GM12878 (cell line): ENCODE data around the gene DENND1A. TPM values are rescaled to one million over a fixed set of nuclear protein-coding genes. Genes with fewer than 3 reads are reported as not detected.

Source experiments
- ATAC-seq: fragments of 200-7000 bp; cut with Tn5 transposase; 3 replicates; pipeline ENCODE4 v1.9.1; 2020; ENCODE audit warnings: mild to moderate bottlenecking, moderate library complexity
- BruUV-seq: library from RNA; stranded (reverse); fragments of 400-500 nt; replicated peaks from 2 replicates; lab custom pipeline; 2021; lab: Mats Ljungman, UMichigan
- CTCF ChIA-PET: fragments of 300-600 bp; sonication (Branson Sonifier 250); formaldehyde crosslinking; extraction: SDS; loops from one replicate; lab custom pipeline; 2021; ENCODE audit warnings: inconsistent platforms; lab: Yijun Ruan, JAX
- POLR2A ChIA-PET: fragments of 350-600 bp; formaldehyde crosslinking; extraction: SDS; loops from one replicate; lab custom pipeline; 2021; ENCODE audit warnings: inconsistent platforms; lab: Charles Lee
- RAD21 ChIA-PET: fragments of 300-600 bp; sonication (Branson Sonifier 250); formaldehyde crosslinking; loops from one replicate; lab custom pipeline; 2023; ENCODE audit warnings: antibody characterized with exemption; ENCODE audit not compliant: unreplicated experiment; lab: Charles Lee
- SMC1A ChIA-PET: fragments of 300-600 bp; sonication (Branson Sonifier 250); formaldehyde crosslinking; loops from one replicate; lab custom pipeline; 2023; ENCODE audit not compliant: unreplicated experiment, uncharacterized antibody; lab: Charles Lee
- DNase-seq: peaks from one replicate; pipeline ENCODE4 v3.0.0-alpha.2; 2011; ENCODE audit warnings: low read depth, low spot score
- FAIRE-seq: peaks from 3 replicates; lab custom pipeline; 2011; peaks lifted over from hg19 to GRCh38; lab: Jason Lieb, UNC
- H2AFZ ChIP-seq: 2 replicates; pipeline ENCODE4 v1.6.0; 2011; ENCODE audit warnings: low read depth, low read length, control low read depth; ENCODE audit not compliant: control insufficient read depth
- H3K27ac ChIP-seq: 2 replicates; pipeline ENCODE4 v1.5.1; 2011; ENCODE audit warnings: control low read depth; ENCODE audit not compliant: control insufficient read depth, insufficient read depth
- H3K27me3 ChIP-seq, 2 experiments: replicated peaks in 1 of 2; 2 replicates each; pipeline versions ENCODE4 v1.6.0 to v1.6.1; 2011; ENCODE audit warnings: low read length in 1 of 2; ENCODE audit not compliant: control insufficient read depth in 2 of 2, insufficient read depth in 2 of 2
- H3K36me3 ChIP-seq, 2 experiments: 2 replicates each; pipeline ENCODE4 v1.5.1; 2011; ENCODE audit warnings: low read length in 1 of 2; ENCODE audit not compliant: control insufficient read depth in 2 of 2, insufficient read depth in 2 of 2
- H3K4me1 ChIP-seq: 2 replicates; pipeline ENCODE4 v1.6.1; 2011; ENCODE audit warnings: mild to moderate bottlenecking, low read length, moderate library complexity, mixed read lengths; ENCODE audit not compliant: control insufficient read depth, insufficient read depth
- H3K4me2 ChIP-seq: 2 replicates; pipeline ENCODE4 v1.6.0; 2011; ENCODE audit warnings: control low read depth; ENCODE audit not compliant: control insufficient read depth, insufficient read depth
- H3K4me3 ChIP-seq: fragments of 200-600 bp; sonication (generic); 2 replicates; pipeline ENCODE4 v1.5.1; 2016
- H3K79me2 ChIP-seq: 2 replicates; pipeline ENCODE4 v1.6.0; 2011; ENCODE audit warnings: low read length; ENCODE audit not compliant: control insufficient read depth, insufficient read depth
- H3K9ac ChIP-seq: 2 replicates; pipeline ENCODE4 v1.8.0; 2011; ENCODE audit warnings: low read length, control low read depth, mixed read lengths; ENCODE audit not compliant: control insufficient read depth, insufficient read depth
- H3K9me3 ChIP-seq: replicated peaks from 3 replicates; pipeline ENCODE4 v1.5.1; 2011; ENCODE audit warnings: mild to moderate bottlenecking, low read length; ENCODE audit not compliant: control insufficient read depth, insufficient read depth
- H4K20me1 ChIP-seq: 2 replicates; pipeline ENCODE4 v1.6.0; 2011; ENCODE audit not compliant: control insufficient read depth, insufficient read depth
- ETV6 ChIP-seq, 2 experiments: fragments of 450-650 bp in 1 of 2; IDR thresholded peaks in 1 of 2; conservative IDR thresholded peaks in 1 of 2; 2 replicates each; pipeline ENCODE4 v1.6.1; 2014; ENCODE audit warnings: antibody characterized with exemption in 1 of 2, borderline replicate concordance in 1 of 2, low read depth in 1 of 2, mild to moderate bottlenecking in 1 of 2, moderate library complexity in 1 of 2
- NRF1 ChIP-seq: conservative IDR thresholded peaks from 2 replicates; pipeline ENCODE4 v1.6.1; 2011; ENCODE audit warnings: mild to moderate bottlenecking, low read depth, low read length, improper control_type of control experiment
- PBX3 ChIP-seq: IDR thresholded peaks from 2 replicates; pipeline ENCODE4 v1.6.1; 2011; ENCODE audit warnings: mild to moderate bottlenecking, low read depth, low read length, moderate library complexity; ENCODE audit not compliant: insufficient replicate concordance
- POLR2AphosphoS2 ChIP-seq: IDR thresholded peaks from 2 replicates; pipeline ENCODE4 v1.6.1; 2011; ENCODE audit warnings: low read depth, mild to moderate bottlenecking, low read length, improper control_type of control experiment, moderate library complexity
- TCF3 ChIP-seq: IDR thresholded peaks from 2 replicates; pipeline ENCODE4 v1.6.1; 2012; ENCODE audit warnings: low read depth, mild to moderate bottlenecking, low read length, borderline replicate concordance; ENCODE audit not compliant: insufficient read depth
- ZNF687 ChIP-seq: fragments of 450-650 bp; IDR thresholded peaks from 2 replicates; pipeline ENCODE4 v1.6.1; 2017; ENCODE audit warnings: mild to moderate bottlenecking, moderate library complexity
- WGBS: methylation state at CpG from one replicate; pipeline ENCODE4 v1.1.6; 2016; ENCODE audit warnings: low lambda C conversion rate; ENCODE audit not compliant: insufficient replicate concordance, insufficient coverage; ENCODE audit errors: missing lambda C conversion rate; 5-methylcytosine and 5-hydroxymethylcytosine counted together
- in situ Hi-C: fragments of 300-500 bp; cut with MboI; formaldehyde crosslinking; loops from 9 replicates; pipeline ENCODE4 v1.14.3; 2018; ENCODE audit warnings: mixed read lengths
- intact Hi-C: fragments of 100-400 bp; cut with micrococcal nuclease; formaldehyde crosslinking; loops from one replicate; pipeline ENCODE4 v1.14.2; 2022; ENCODE audit not compliant: unreplicated experiment
- polyA plus RNA-seq, 11 experiments: library from polyadenylated mRNA; depleted of rRNA in 4 of 11; unstranded in 6 of 11; stranded (reverse) in 5 of 11; fragments of >200 nt; fragmentation: Nextera tagmentation in 4 of 11; fragmentation: Illumina TruSeq in 1 of 11; extraction: Ambion mirVana in 4 of 11; extraction: Trizol in 1 of 11; gene quantifications; 1 replicate in 1 of 11; 2 replicates in 10 of 11; pipeline versions ENCODE4 v1.2.1 to v1.2.3, GENCODE V29; 2011 to 2016; ENCODE audit warnings: inconsistent platforms in 2 of 11, missing spikeins in 2 of 11, low read depth in 1 of 11
- total RNA-seq, 4 experiments: library from RNA; depleted of rRNA in 3 of 4; stranded (reverse); fragments of >200 nt in 3 of 4; fragmentation: Illumina TruSeq in 1 of 4; extraction: Trizol in 1 of 4; gene quantifications; 2 replicates each; pipeline versions ENCODE4 v1.2.1 to v1.2.3, GENCODE V29; 2013 to 2021
- TF ChIP-seq, protein P1 (sequence below): IDR thresholded peaks from 2 replicates; pipeline ENCODE4 v1.6.1; 2012; ENCODE audit warnings: low read depth, low read length, improper control_type of control experiment

Gene DENND1A
- total and polyA plus RNA-seq, 10 of the 15 experiments (the other 5 are each of a cell fraction or from before 2014, with no cell fraction given): 14.1 to 48.6 (median 35.2) TPM

GRCh38 chr9:123678038-123678877, 251.7 kb downstream of the DENND1A start:
- H4K20me1 ChIP-seq: no peaks in the 10 kb centered on the region
- ATAC-seq: no peak
- no TSS peak for BruUV-seq
- 97% methylated on average over 15 of the region's 15 CpGs for WGBS
- POLR2A ChIA-PET: interaction anchor here (0.6 to 1.6 kb wide), 5 partner anchors 17 to 946 kb away, joined by 3 to 4 read pairs (median 4); no protein-coding TSS in a partner anchor
- TF ChIP-seq NRF1 (no peak), POLR2AphosphoS2 (no peak)
- TF ChIP-seq, protein P1, sequence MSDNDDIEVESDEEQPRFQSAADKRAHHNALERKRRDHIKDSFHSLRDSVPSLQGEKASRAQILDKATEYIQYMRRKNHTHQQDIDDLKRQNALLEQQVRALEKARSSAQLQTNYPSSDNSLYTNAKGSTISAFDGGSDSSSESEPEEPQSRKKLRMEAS: no peak
- TF ChIP-seq, all 136 proteins: peak for 0
- Histone ChIP-seq H3K9ac (peak overlapping the region; percentile 11; the same call in 1 of the 2 replicates), H3K4me2 (peak overlapping the region; percentile 72), H3K9me3 (no peaks in the 10 kb centered on the region; the same call in 2 of the 3 replicates), H3K27ac (peak overlapping the region; percentile 72), H3K79me2 (no peaks in the 10 kb centered on the region), H3K4me3 (no peak overlapping the region), H3K36me3 (no peaks in the 10 kb centered on the region; a peak in 3 of 4 replicates), H2AFZ (no peak overlapping the region), H3K4me1 (peaks cover 28% of the 10 kb centered on the region), H3K27me3 (no peaks in the 10 kb centered on the region)
- FAIRE-seq: no peak
- no peak for DNase-seq
- intact Hi-C loops (no loop called here), in situ Hi-C loops (no loop called here)
- CTCF ChIA-PET: interaction anchor here (1.0 to 1.4 kb wide), 2 partner anchors 16 to 320 kb away, joined by 3 to 4 read pairs; no protein-coding TSS in a partner anchor
- SMC1A ChIA-PET: interaction anchor here (1.0 to 3.8 kb wide), 15 partner anchors 9 to 263 kb away, joined by 3 to 22 read pairs (median 6); no protein-coding TSS in a partner anchor
- RAD21 ChIA-PET: interaction anchor here (1.2 to 3.2 kb wide), 11 partner anchors 15 to 362 kb away, joined by 4 to 22 read pairs (median 10); no protein-coding TSS in a partner anchor

DNA sequence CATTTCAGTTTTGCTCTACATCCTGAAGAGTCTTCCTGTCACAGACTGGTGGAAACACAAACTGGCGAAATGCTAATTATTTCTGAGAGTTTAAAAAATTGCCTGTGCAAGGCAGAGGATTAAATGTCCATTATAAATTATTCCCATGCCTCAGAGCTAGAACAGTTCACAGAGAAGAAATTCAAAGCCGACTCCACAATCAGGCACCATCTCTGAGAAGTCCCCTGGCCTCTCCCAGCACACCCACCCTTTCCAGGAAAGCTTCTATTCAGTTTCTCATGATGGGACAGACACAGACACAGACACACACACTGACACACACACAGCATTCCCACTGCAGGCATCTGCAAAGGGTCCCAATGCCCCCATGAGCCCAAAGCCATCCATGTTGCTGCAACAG, 253.1 kb downstream of the DENND1A start:
- DNase-seq (no peak), FAIRE-seq (no peak), ATAC-seq (no peak)
- H3K4me2 ChIP-seq: no peak overlapping the region
- ChIA-PET RAD21 (interaction anchor here (0.9 to 1.4 kb wide), 3 partner anchors 97 to 364 kb away, joined by 4 to 5 read pairs (median 4); no protein-coding TSS in a partner anchor), POLR2A (no interaction called here), CTCF (interaction anchor here (0.7 to 0.9 kb wide), 2 partner anchors 11 to 159 kb away, joined by 3 read pairs; no protein-coding TSS in a partner anchor), SMC1A (interaction anchor here (1.1 to 1.7 kb wide), 6 partner anchors 9 to 80 kb away, joined by 3 to 11 read pairs (median 4); no protein-coding TSS in a partner anchor)
- no peaks in the 10 kb centered on the region for H3K79me2 ChIP-seq
- H3K27ac ChIP-seq: no peak overlapping the region
- no peak overlapping the region for H3K4me3 ChIP-seq
- H3K36me3 ChIP-seq: no peaks in the 10 kb centered on the region; a peak in 3 of 4 replicates
- H3K4me1 ChIP-seq: peaks cover 28% of the 10 kb centered on the region
- no peaks in the 10 kb centered on the region for H3K27me3 ChIP-seq
- 89% methylated on average over 2 of the region's 2 CpGs for WGBS
- BruUV-seq: no TSS peak
- H3K9me3 ChIP-seq: no peaks in the 10 kb centered on the region; the same call in 2 of the 3 replicates
- no peak overlapping the region for H3K9ac ChIP-seq
- H2AFZ ChIP-seq: no peak overlapping the region
- intact Hi-C loops (no loop called here), in situ Hi-C loops (no loop called here)
- no peaks in the 10 kb centered on the region for H4K20me1 ChIP-seq
- TF ChIP-seq ZNF687: no peak
- no peak for TF ChIP-seq ETV6 (conservative IDR thresholded peaks at IDR 0.05 in 1 of 2, IDR thresholded peaks at IDR 0.05 in 1 of 2; ENCODE audit: borderline replicate concordance in 1 of 2, low read depth in 1 of 2)
- no peak for TF ChIP-seq TCF3
- no peak for TF ChIP-seq PBX3
